GM10266 (cell line): Measurements from ENCODE around the gene PDLIM1.
A peak's percentile ranks its signal among the peaks of the same experiment; 100 is the strongest.

Experiments
- DNase-seq: peaks from one replicate; pipeline ENCODE4 v3.0.0; 2012; ENCODE audit errors: extremely low spot score
- TF ChIP-seq, protein P1 (sequence below): IDR thresholded peaks from 2 replicates; pipeline ENCODE4 v1.5.1; 2012; ENCODE audit warnings: mild to moderate bottlenecking, low read depth; ENCODE audit not compliant: control insufficient read depth, insufficient read depth; ENCODE audit errors: missing control alignments

Gene PDLIM1

DNA sequence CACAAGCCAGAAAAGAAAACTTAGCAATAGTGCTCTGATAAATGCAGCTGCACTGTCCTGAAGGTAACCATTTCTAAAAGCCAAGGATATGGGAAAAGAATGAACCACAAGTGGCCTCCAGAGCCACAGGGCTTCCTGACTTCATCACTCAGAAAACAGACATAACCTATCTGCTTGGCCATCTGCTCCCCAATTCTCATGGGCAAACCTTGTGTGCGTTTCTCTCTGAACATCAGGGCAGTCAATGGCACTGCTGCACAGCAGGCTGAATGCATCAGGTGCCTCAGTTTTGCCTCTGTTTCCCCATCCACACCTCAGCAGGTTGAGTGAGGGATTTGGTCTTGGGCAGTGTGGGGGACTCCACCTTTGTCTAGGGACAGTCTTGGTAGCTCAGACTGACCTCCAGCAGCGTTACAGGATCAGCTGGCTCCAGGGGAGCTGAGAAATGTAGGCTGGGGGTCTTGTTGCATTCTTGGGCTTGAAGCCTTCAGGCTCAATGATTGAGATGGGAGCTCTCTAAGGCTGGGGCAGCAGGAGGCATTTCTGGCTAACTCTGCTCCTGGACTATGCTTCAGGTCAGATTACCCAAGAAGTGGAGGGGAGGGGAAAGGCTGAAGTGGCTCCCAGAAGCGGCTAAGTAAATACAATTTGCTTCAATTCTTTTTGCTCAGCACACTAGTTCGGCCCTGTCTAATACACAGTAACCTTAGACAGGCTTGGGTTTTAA lies 23.6 kb upstream of the PDLIM1 start:
- DNase-seq = no peak

DNA sequence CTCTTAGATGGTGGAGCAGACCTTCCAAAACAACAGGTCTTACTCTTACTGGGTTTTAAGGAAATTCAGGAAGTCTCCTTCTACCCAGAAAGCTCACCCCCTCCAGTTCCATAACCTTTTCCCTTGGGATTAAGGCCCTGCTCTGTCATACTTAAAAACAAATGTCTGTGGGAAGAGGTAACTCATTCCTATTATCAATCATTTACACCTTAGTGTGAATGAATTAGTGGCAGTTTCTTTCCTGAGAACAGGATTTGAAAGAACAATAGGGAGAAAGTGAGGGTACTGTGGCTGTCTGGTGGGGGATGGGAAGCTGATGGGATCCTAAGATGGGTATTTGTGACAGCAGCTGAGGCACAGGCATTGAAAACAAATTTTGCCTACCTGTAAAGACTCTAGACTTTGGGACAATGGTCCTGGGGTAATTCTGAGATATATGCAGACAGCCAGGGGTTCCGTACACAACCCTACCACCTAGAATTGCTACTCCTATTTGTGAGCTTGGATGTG lies 22.2 kb upstream of the PDLIM1 start:
- no peak for DNase-seq
- TF ChIP-seq, protein P1, sequence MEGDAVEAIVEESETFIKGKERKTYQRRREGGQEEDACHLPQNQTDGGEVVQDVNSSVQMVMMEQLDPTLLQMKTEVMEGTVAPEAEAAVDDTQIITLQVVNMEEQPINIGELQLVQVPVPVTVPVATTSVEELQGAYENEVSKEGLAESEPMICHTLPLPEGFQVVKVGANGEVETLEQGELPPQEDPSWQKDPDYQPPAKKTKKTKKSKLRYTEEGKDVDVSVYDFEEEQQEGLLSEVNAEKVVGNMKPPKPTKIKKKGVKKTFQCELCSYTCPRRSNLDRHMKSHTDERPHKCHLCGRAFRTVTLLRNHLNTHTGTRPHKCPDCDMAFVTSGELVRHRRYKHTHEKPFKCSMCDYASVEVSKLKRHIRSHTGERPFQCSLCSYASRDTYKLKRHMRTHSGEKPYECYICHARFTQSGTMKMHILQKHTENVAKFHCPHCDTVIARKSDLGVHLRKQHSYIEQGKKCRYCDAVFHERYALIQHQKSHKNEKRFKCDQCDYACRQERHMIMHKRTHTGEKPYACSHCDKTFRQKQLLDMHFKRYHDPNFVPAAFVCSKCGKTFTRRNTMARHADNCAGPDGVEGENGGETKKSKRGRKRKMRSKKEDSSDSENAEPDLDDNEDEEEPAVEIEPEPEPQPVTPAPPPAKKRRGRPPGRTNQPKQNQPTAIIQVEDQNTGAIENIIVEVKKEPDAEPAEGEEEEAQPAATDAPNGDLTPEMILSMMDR = no peak

More for the DNA sequence above, 23.6 kb upstream of the PDLIM1 start:
- TF ChIP-seq, protein P1 = no peak

DNA sequence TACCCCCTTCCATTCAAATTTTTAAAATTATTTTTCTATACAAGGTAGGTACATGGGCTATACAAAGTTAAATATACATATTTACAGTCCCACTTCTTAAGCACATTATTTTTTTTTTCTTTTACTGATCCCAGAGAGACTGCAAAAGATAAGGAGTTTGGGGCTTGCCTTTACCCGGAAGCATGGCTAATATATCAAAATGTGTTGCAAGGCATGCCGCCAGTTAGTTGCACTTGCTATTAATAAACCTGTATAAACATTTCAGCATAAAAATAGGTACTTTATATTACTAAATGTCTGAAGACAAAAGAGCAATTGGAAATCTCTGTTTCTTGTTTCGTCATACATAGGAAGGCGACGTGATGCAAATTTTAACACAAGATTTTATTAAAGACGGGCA lies 21.5 kb upstream of the PDLIM1 start:
- TF ChIP-seq, protein P1 = no peak
- no peak for DNase-seq

DNA sequence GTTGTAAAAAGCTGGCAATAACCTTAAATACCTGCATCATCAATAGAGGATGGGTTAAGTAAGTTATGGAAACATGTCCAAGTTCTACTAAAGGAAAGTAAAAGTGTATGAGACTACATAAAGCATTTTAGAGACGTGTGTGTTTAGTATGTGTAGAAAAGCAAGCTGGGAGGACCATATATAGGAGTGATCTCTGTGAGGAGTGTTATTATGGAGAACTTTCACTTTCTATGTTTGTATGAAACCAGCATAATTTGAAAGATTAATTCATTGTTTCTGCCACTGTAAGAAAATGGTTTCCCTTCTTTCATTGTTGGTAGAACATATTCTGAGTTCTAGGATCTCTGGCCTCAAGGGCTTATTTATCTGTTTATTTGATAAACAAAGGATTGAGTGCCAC lies 19.2 kb upstream of the PDLIM1 start:
- TF ChIP-seq, protein P1 = no peak
- peak; percentile 24 for DNase-seq

DNA sequence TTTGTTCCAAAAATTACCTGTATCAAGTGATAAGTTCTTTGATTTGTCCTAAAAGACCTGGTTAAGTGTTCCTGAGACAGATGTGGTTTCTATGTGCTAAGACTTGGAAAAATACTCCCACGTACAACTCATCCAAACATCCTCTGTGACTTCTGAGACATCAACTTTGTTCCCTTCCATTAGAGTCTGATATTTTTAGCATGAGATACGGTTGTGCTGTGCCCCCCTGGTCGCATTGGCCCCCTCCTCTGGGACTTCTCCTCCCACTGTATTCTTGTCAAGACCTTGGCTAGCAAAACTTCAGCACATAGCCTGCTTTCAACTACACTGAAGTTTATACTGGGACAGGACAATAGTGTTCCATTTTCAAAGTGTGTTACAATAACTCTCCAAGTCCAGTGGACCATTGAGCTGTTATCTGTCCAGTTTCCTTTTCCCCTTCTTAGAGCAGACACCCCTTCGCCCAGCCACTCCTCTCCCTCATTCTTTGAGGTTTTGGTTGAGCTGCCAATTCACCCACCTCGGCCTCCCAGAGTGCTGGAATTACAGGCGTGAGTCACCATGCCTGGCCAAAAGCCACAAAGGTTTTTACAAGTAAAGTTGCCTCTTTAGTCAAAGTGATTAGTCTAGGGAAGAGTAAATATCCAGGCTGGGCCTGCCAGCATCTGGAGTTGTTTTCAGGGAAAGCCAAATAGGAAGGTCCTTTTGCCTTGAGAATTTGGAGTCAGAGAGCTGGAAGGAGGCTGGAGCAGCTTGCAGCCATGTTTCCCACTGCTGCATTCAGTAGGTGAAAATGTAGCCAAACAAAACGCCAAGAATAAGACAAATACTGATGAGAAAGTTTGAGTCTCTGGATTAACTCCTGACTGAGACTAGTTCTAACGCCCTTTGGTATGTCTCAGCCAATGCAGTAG lies 17.8 kb upstream of the PDLIM1 start:
- TF ChIP-seq, protein P1 = no peak
- no peak for DNase-seq

DNA sequence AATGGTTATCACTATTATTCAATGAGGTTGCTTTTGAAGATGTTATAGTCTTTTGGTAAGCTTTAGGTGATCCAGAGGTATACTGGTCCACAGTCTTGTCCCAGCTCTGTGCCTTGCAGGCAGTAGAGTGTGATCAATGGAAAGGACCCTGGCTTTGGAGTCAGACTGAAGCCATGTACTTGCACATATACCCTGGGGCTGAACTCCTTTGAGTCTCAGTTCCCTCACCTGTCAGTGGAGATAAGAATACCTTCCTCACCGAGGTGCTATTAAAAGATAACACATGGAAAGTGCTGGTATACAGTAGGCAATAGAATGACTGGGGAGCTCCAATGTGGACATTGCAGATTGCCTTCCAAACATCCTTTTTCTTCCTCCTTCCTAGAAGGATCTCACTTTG lies 16.0 kb upstream of the PDLIM1 start:
- DNase-seq = no peak
- TF ChIP-seq, protein P1 = no peak
